ENCODE measurements around the gene UBL4B. TPM values are rescaled to one million over a fixed set of nuclear protein-coding genes. Genes with fewer than 3 reads are reported as not detected.

The UBL4B gene
- total and polyA plus RNA-seq, 12 donors, result not detected

GRCh38 chr1:110097507-110098221 is 14.6 kb upstream of the UBL4B start:
- no peaks in the 10 kb centered on the region for H3K36me3 ChIP-seq
- intact Hi-C loops (cut with DNase I), result no loop called here
- H3K27me3 ChIP-seq, result peaks cover 0 to 18% (median 12%) of the 10 kb centered on the region in 7 donors
- no peak for TF ChIP-seq CTCF (IDR thresholded peaks at IDR 0.05)
- H3K27ac ChIP-seq, result no peak overlapping the region
- H3K4me3 ChIP-seq, result no peak overlapping the region
- whole genome bisulfite sequencing, 2 donors, result 87 to 89% methylated on average over 11 of the region's 11 CpGs
- no peaks in the 10 kb centered on the region for H3K9me3 ChIP-seq
- ATAC-seq, result no peak
- H3K4me1 ChIP-seq, result peaks cover 0 to 11% (median 8%) of the 10 kb centered on the region in 9 donors
- no peak for DNase-seq

GRCh38 chr1:110098222-110099026 is 13.8 kb upstream of the UBL4B start:
- intact Hi-C loops (cut with DNase I), result no loop called here
- Histone ChIP-seq H3K27ac (no peak overlapping the region), H3K36me3 (no peaks in the 10 kb centered on the region), H3K4me3 (no peak overlapping the region), H3K4me1 (peaks cover 0 to 15% (median 8%) of the 10 kb centered on the region in 9 donors), H3K9me3 (no peaks in the 10 kb centered on the region), H3K27me3 (peaks cover 0 to 18% (median 12%) of the 10 kb centered on the region in 7 donors)
- WGBS, 2 donors, result 81 to 82% methylated on average over 9 of the region's 9 CpGs
- TF ChIP-seq CTCF (IDR thresholded peaks at IDR 0.05), result no peak
- DNase-seq, result no peak
- ATAC-seq, result no peak

- ATAC-seq (no peak), DNase-seq (no peak)
- Histone ChIP-seq H3K9me3 (no peaks in the 10 kb centered on the region), H3K4me3 (no peak overlapping the region), H3K27ac (no peak overlapping the region), H3K4me1 (peaks cover 0 to 15% (median 8%) of the 10 kb centered on the region in 9 donors), H3K36me3 (no peaks in the 10 kb centered on the region), H3K27me3 (peaks cover 0 to 13% (median 8%) of the 10 kb centered on the region in 7 donors)
- WGBS, 2 donors, result 74 to 92% methylated on average over 2 of the region's 2 CpGs
- intact Hi-C loops (cut with DNase I), result loop anchor here in 2 of 10 donors (5.0 kb wide), 2 partner anchors 43 to 48 kb away; no protein-coding TSS in a partner anchor
- no peak for TF ChIP-seq CTCF (IDR thresholded peaks at IDR 0.05)
Measured at GRCh38 chr1:110100335-110100734, 11.9 kb upstream of the UBL4B start.

- peaks cover 0 to 18% (median 8%) of the 10 kb centered on the region in 9 donors for H3K4me1 ChIP-seq
- ATAC-seq (peak in 1 of 8 donors; percentile 10), DNase-seq (no peak)
- no peaks in the 10 kb centered on the region for H3K36me3 ChIP-seq
- H3K4me3 ChIP-seq, result no peak overlapping the region
- H3K9me3 ChIP-seq, result no peaks in the 10 kb centered on the region
- H3K27ac ChIP-seq, result no peak overlapping the region
- H3K27me3 ChIP-seq, result peaks cover 0 to 8% (median 0%) of the 10 kb centered on the region in 7 donors
- intact Hi-C loops (cut with DNase I), result loop anchor here in 2 of 10 donors (5.0 kb wide), 2 partner anchors 45 to 50 kb away; no protein-coding TSS in a partner anchor
- no peak for TF ChIP-seq CTCF (IDR thresholded peaks at IDR 0.05)
- WGBS, 2 donors, result 47 to 54% methylated on average over 7 of the region's 7 CpGs
Measured at GRCh38 chr1:110102081-110102480, 10.2 kb upstream of the UBL4B start.

Data from heart right ventricle (tissue), 16 donors.